ENCODE measurements around the gene SFT2D1. TPM values are rescaled to one million over a fixed set of nuclear protein-coding genes. Genes with fewer than 3 reads are reported as not detected.

The SFT2D1 gene
- total RNA-seq, 1 experiment from 2014 or later = 40.2 TPM

DNA sequence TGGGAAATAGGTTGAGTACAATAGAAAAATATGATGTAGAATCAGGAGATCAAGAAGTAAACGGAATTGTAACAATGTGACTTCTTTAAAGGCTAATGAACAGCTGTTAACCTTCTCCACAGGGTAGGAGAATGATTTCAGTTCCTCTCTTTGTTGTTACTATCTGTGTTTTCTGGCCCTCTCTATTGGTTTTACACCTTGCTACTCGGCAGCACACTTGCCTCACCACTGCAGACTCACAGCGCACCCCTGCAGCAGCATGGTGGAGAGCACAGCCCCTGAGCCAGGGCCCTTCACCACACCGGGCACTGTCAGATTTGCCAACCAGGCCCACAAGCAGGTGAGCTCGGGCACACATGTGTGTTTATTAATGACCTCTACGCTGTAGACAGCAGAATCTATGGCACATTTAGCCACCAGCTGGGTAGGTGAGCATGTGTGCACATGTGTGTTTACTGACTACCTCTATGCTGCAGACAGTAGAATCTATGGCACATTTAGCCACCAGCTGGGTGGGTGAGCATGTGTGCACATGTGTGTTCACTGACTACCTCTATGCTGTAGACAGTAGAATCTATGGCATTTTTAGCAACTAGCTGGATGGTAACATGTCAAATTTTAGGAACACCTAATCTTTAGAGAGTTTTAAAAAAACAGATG, 16.8 kb downstream of the SFT2D1 start:
- Mint-ChIP-seq H3K27ac (0 out of 7 replicates have a peak overlapping the region, but pooled peaks of 1 of the 3 experiments have one; percentile 39), H3K4me3 (no peak overlapping the region), H3K27me3 (ENCODE audit: low read depth) (no peaks in the 10 kb centered on the region), H3K4me1 (peaks cover 1 to 2% of the 10 kb centered on the region in 2 experiments; a peak in 3 of 4 replicates), H3K36me3 (ENCODE audit: insufficient read depth in 1 of 3, low read depth in 3 of 3) (peaks cover 18 to 65% (median 50%) of the 10 kb centered on the region in 3 experiments; a peak in 6 of 7 replicates), H3K9me3 (no peaks in the 10 kb centered on the region)
- no peak overlapping the region for H2BK120ac ChIP-seq (ENCODE audit: low read depth, low read length, poor library complexity, severe bottlenecking)
- H3K9me3 ChIP-seq (ENCODE audit: control insufficient read depth, low read depth, low read length) = no peaks in the 10 kb centered on the region
- H3K4me1 ChIP-seq (ENCODE audit: insufficient read depth, low read length) = no peaks in the 10 kb centered on the region
- no peak overlapping the region for H3K56ac ChIP-seq (ENCODE audit: insufficient read length, low read depth, low read length)
- H3K79me1 ChIP-seq (ENCODE audit: insufficient read depth, low read depth, low read length, poor library complexity, severe bottlenecking) = no peaks in the 10 kb centered on the region
- no peaks in the 10 kb centered on the region for H3K23me2 ChIP-seq (ENCODE audit: insufficient read length, low read depth, low read length, poor library complexity, severe bottlenecking)
- H2AK5ac ChIP-seq (ENCODE audit: insufficient read length, low read length) = no peak overlapping the region
- no peak overlapping the region for H4K8ac ChIP-seq (replicated peaks; ENCODE audit: insufficient read length, low read depth, low read length)
- no peak overlapping the region for H3K4ac ChIP-seq (ENCODE audit: low read depth, low read length)
- H3K23ac ChIP-seq (ENCODE audit: insufficient read length, low read depth, low read length) = no peak overlapping the region
- TF ChIP-seq, protein P1, sequence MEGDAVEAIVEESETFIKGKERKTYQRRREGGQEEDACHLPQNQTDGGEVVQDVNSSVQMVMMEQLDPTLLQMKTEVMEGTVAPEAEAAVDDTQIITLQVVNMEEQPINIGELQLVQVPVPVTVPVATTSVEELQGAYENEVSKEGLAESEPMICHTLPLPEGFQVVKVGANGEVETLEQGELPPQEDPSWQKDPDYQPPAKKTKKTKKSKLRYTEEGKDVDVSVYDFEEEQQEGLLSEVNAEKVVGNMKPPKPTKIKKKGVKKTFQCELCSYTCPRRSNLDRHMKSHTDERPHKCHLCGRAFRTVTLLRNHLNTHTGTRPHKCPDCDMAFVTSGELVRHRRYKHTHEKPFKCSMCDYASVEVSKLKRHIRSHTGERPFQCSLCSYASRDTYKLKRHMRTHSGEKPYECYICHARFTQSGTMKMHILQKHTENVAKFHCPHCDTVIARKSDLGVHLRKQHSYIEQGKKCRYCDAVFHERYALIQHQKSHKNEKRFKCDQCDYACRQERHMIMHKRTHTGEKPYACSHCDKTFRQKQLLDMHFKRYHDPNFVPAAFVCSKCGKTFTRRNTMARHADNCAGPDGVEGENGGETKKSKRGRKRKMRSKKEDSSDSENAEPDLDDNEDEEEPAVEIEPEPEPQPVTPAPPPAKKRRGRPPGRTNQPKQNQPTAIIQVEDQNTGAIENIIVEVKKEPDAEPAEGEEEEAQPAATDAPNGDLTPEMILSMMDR (conservative IDR thresholded peaks at IDR 0.05) = no peak
- H3K18ac ChIP-seq (ENCODE audit: insufficient read length, low read depth, low read length) = no peak overlapping the region
- no peak overlapping the region for H2BK12ac ChIP-seq (ENCODE audit: insufficient read length, low read depth, low read length)
- H2BK5ac ChIP-seq (ENCODE audit: insufficient read length, low read length) = no peak overlapping the region
- H2BK15ac ChIP-seq (ENCODE audit: low read depth, low read length) = no peak overlapping the region
- no peak overlapping the region for H4K5ac ChIP-seq (ENCODE audit: insufficient read length, low read depth, low read length)
- no peak overlapping the region for H3K9ac ChIP-seq (ENCODE audit: extremely low read depth, insufficient read length, low read length)
- H4K20me1 ChIP-seq (ENCODE audit: control insufficient read depth, insufficient read depth, insufficient read length) = no peaks in the 10 kb centered on the region
- DNase-seq = no peak
- H3T11ph ChIP-seq (ENCODE audit: low read length) = no peak overlapping the region
- no peak overlapping the region for H2BK20ac ChIP-seq (ENCODE audit: low read depth, low read length, poor library complexity, severe bottlenecking)
- no peaks in the 10 kb centered on the region for H3K27me3 ChIP-seq (ENCODE audit: insufficient read depth, low read length)
- no CpG with 5 or more reads among the region's 6 CpGs for WGBS (ENCODE audit: extremely low coverage, insufficient read length, low lambda C conversion rate)
- H3K14ac ChIP-seq (ENCODE audit: insufficient read depth, low read length) = no peak overlapping the region
- H4K91ac ChIP-seq (ENCODE audit: insufficient read length, low read depth, low read length) = no peak overlapping the region
- H2AFZ ChIP-seq (ENCODE audit: low read length) = no peak overlapping the region
- no peak overlapping the region for H3K27ac ChIP-seq (ENCODE audit: insufficient read length, low read depth, low read length)
- H3K4me2 ChIP-seq (ENCODE audit: insufficient read depth, insufficient read length, low read length) = no peak overlapping the region
- peaks cover 10% of the 10 kb centered on the region; the same call in 1 of the 2 replicates for H3K79me2 ChIP-seq (ENCODE audit: insufficient read depth, low read length)
